B cell (primary cell): ENCODE results near the gene PAK2. TPM values are rescaled to one million over a fixed set of nuclear protein-coding genes. Genes with fewer than 3 reads are reported as not detected.
A peak's percentile ranks its signal among the peaks of the same experiment; 100 is the strongest.

ENCODE experiments used
- ATAC-seq: fragments of 200-7000 bp; cut with Tn5 transposase; one replicate; pipeline ENCODE4 v1.10.0; 2021; ENCODE audit warnings: low read depth, mild to moderate bottlenecking, moderate number of reproducible peaks, moderate library complexity
- CTCF ChIA-PET: fragments of 350-600 bp; sonication (Branson Sonifier 250); formaldehyde crosslinking; loops from one replicate; lab custom pipeline; 2021; ENCODE audit warnings: antibody characterized with exemption, inconsistent platforms; lab: Charles Lee
- POLR2A ChIA-PET: fragments of 350-600 bp; sonication (Branson Sonifier 250); formaldehyde crosslinking; loops from one replicate; lab custom pipeline; 2021; ENCODE audit warnings: antibody characterized with exemption; lab: Charles Lee
- DNase-seq: peaks from one replicate; pipeline ENCODE4 v3.0.0; 2013
- H2AFZ ChIP-seq: 2 replicates; pipeline ENCODE4 v1.6.1; 2012; ENCODE audit warnings: mild to moderate bottlenecking, low read depth, low read length; ENCODE audit not compliant: insufficient read depth, poor library complexity, severe bottlenecking
- H3K27ac ChIP-seq, 2 donors: 1 replicate in 1 of 2; 2 replicates in 1 of 2; pipeline ENCODE4 v1.5.1; 2012 to 2013; ENCODE audit warnings: low read length in 2 of 2, mild to moderate bottlenecking in 2 of 2, moderate library complexity in 1 of 2
- H3K27me3 ChIP-seq, 4 experiments: fragments of 200-600 bp in 1 of 4; sonication (generic) in 1 of 4; replicated peaks in 1 of 4; 1 replicate in 2 of 4; 2 replicates in 2 of 4; pipeline versions ENCODE4 v1.6.1 to v1.7.0; 2013 to 2016; ENCODE audit warnings: low read length in 3 of 4, mild to moderate bottlenecking in 2 of 4, mixed read lengths in 1 of 4, moderate library complexity in 1 of 4; ENCODE audit not compliant: insufficient read depth in 4 of 4, control insufficient read depth in 3 of 4; ENCODE audit errors: control extremely low read depth in 1 of 4
- H3K36me3 ChIP-seq, 2 experiments: replicated peaks in 1 of 2; 1 replicate in 1 of 2; 2 replicates in 1 of 2; pipeline versions ENCODE4 v1.6.1 to v1.7.1; 2013; ENCODE audit warnings: low read length in 1 of 2; ENCODE audit not compliant: insufficient read depth in 2 of 2, control insufficient read depth in 1 of 2; ENCODE audit errors: control extremely low read depth in 1 of 2, extremely low read depth in 1 of 2
- H3K4me1 ChIP-seq, 2 donors: fragments of 200-600 bp in 1 of 2; sonication (generic) in 1 of 2; 1 replicate in 1 of 2; 2 replicates in 1 of 2; pipeline versions ENCODE4 v1.5.1 to v1.6.1; 2013 to 2017; ENCODE audit warnings: low read length in 2 of 2; ENCODE audit not compliant: control insufficient read depth in 2 of 2, insufficient read depth in 2 of 2
- H3K4me2 ChIP-seq: replicated peaks from 2 replicates; pipeline ENCODE3; 2012; ENCODE audit warnings: mild to moderate bottlenecking, low read depth, low read length; ENCODE audit not compliant: poor library complexity, severe bottlenecking
- H3K4me3 ChIP-seq, 5 experiments: fragments of 200-600 bp in 1 of 5; sonication (generic) in 1 of 5; 1 replicate in 3 of 5; 2 replicates in 2 of 5; pipeline versions ENCODE4 v1.5.1 to v1.7.0; 2011 to 2016; ENCODE audit warnings: low read length in 4 of 5, mild to moderate bottlenecking in 4 of 5, low read depth in 2 of 5, control low read depth in 1 of 5, moderate library complexity in 1 of 5; ENCODE audit not compliant: insufficient read depth in 1 of 5; ENCODE audit errors: control extremely low read depth in 1 of 5, extremely low read depth in 1 of 5
- H3K79me2 ChIP-seq: fragments of 200-600 bp; sonication (generic); one replicate; pipeline ENCODE4 v1.6.0; 2016; ENCODE audit warnings: low read length; ENCODE audit not compliant: control insufficient read depth, insufficient read depth
- H3K9ac ChIP-seq: fragments of 200-600 bp; sonication (generic); 2 replicates; pipeline ENCODE4 v1.6.1; 2017; ENCODE audit warnings: mild to moderate bottlenecking, low read length, moderate library complexity
- H3K9me3 ChIP-seq, 3 donors: one replicate each; pipeline versions ENCODE4 v1.6.1 to v1.7.1; 2013; ENCODE audit warnings: low read length in 2 of 3; ENCODE audit not compliant: control insufficient read depth in 2 of 3, insufficient read depth in 1 of 3; ENCODE audit errors: control extremely low read depth in 1 of 3
- H4K20me1 ChIP-seq: 2 replicates; pipeline ENCODE4 v1.6.0; 2012; ENCODE audit warnings: mild to moderate bottlenecking, low read length; ENCODE audit not compliant: insufficient read depth, control insufficient read depth, poor library complexity, severe bottlenecking
- H3K27ac Mint-ChIP-seq: one replicate; pipeline ENCODE4 v1.8.0; 2021; ENCODE audit warnings: mixed read lengths
- H3K27me3 Mint-ChIP-seq: one replicate; pipeline ENCODE4 v1.8.0; 2021; ENCODE audit warnings: mixed read lengths
- H3K4me1 Mint-ChIP-seq: one replicate; pipeline ENCODE4 v1.8.0; 2021; ENCODE audit warnings: mixed read lengths
- H3K4me3 Mint-ChIP-seq: one replicate; pipeline ENCODE4 v1.8.0; 2021; ENCODE audit warnings: mixed read lengths
- H3K9me3 Mint-ChIP-seq: one replicate; pipeline ENCODE4 v1.8.0; 2022; ENCODE audit warnings: mixed read lengths; ENCODE audit not compliant: insufficient read depth
- CTCF ChIP-seq: fragments of 200-600 bp; IDR thresholded peaks from one replicate; pipeline ENCODE4 v1.8.0; 2022; ENCODE audit warnings: antibody characterized with exemption, mild to moderate bottlenecking
- EZH2 ChIP-seq: IDR thresholded peaks from 2 replicates; pipeline ENCODE4 v1.6.1; 2012; ENCODE audit warnings: borderline replicate concordance, low read depth, mild to moderate bottlenecking, moderate library complexity, low read length; ENCODE audit not compliant: insufficient read depth, poor library complexity, severe bottlenecking
- WGBS: methylation state at CpG from one replicate; pipeline ENCODE4 v1.1.5; 2013; ENCODE audit warnings: missing lambda C conversion rate; ENCODE audit not compliant: insufficient coverage; 5-methylcytosine and 5-hydroxymethylcytosine counted together
- intact Hi-C: fragments of 100-400 bp; cut with micrococcal nuclease; formaldehyde crosslinking; loops from one replicate; pipeline ENCODE4 v1.10.0; 2022
- polyA plus RNA-seq: library from polyadenylated mRNA; depleted of rRNA; stranded (reverse); fragments of >200 nt; gene quantifications from 2 replicates; pipeline ENCODE4 v1.2.3, GENCODE V29; 2012
- total RNA-seq, 2 donors: library from RNA; stranded (reverse); fragments of 120-200 nt in 1 of 2; gene quantifications; 1 replicate in 1 of 2; 2 replicates in 1 of 2; pipeline versions ENCODE4 v1.2.3 to v1.2.4, GENCODE V29; 2013 to 2022

PAK2 gene
- total and polyA plus RNA-seq, 2 donors (not counting 1 experiment from before 2014, with no cell fraction given), result 16.4 to 81.7 TPM

DNA sequence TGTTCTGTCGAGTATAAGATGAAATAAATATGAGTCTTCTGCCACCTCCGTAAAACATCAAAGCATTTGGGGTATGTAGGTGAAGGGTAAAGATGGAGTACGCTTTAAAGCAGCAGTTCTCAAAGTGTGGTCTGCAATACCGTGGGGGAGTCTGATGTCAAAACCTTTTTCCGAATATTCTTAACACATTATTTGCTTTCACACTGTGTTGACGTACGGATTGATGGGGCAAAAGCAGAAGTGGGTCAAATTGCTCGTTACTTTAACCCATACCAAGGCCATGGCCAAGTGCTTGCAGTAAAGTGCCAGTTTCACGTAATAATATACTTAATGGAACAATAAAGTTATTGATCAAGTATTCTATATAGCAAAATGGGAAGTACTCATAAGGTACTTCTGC is 36.3 kb downstream of the PAK2 start:
- WGBS, result 100% methylated on average over 1 of the region's 9 CpGs
- intact Hi-C loops, result no loop called here
- H3K4me3 ChIP-seq, result no peak overlapping the region
- CTCF ChIA-PET, result no interaction called here
- peaks cover 87% of the 10 kb centered on the region for H4K20me1 ChIP-seq
- H2AFZ ChIP-seq, result no peak overlapping the region
- POLR2A ChIA-PET, result no interaction called here
- Mint-ChIP-seq H3K27me3 (no peaks in the 10 kb centered on the region), H3K9me3 (no peaks in the 10 kb centered on the region), H3K4me1 (peaks cover 68% of the 10 kb centered on the region), H3K27ac (peak overlapping the region; percentile 1), H3K4me3 (peak overlapping the region; percentile 35)
- H3K9me3 ChIP-seq, result peaks cover 0 to 4% (median 0%) of the 10 kb centered on the region in 3 donors
- H3K27me3 ChIP-seq, result no peaks in the 10 kb centered on the region
- H3K4me2 ChIP-seq, result no peak overlapping the region
- H3K27ac ChIP-seq, result peak overlapping the region in 1 of 2 donors; percentile 26
- H3K4me1 ChIP-seq, result peaks cover 20 to 29% of the 10 kb centered on the region in 2 donors
- no peak overlapping the region for H3K9ac ChIP-seq
- peaks cover 2 to 19% of the 10 kb centered on the region in 2 experiments for H3K36me3 ChIP-seq
- peaks cover 97% of the 10 kb centered on the region for H3K79me2 ChIP-seq
- peak; percentile 50 for ATAC-seq
- TF ChIP-seq CTCF (no peak), EZH2 (no peak)
- peak; percentile 23 for DNase-seq

DNA sequence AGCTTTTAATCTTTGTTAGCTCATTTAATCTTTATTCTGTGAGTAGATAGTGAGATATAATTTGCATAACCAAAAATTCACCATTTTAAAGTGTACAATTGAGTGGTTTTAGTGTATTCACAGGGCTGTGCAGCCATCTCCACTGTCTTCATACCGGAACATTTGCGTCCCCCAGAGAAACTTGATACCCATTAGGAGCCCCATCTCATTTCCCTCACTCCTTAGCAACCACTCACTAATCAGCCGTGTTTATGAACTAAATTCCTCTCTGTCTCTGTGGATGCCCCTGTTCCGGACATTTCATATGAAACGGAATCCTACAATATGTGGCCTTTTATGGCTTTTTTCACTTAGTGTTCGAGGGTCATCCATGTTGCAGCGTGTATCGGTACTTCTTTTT is 38.2 kb downstream of the PAK2 start:
- H2AFZ ChIP-seq, result no peak overlapping the region
- H3K4me3 ChIP-seq, result no peak overlapping the region
- ChIA-PET POLR2A (interaction anchor here (0.5 kb wide), 1 partner anchor 13 kb away, joined by 3 read pairs; no protein-coding TSS in a partner anchor), CTCF (interaction anchor here (1.2 kb wide), 1 partner anchor 57 kb away, joined by 3 read pairs; no protein-coding TSS in a partner anchor)
- H3K4me2 ChIP-seq, result no peak overlapping the region
- peaks cover 2 to 24% of the 10 kb centered on the region in 2 experiments for H3K36me3 ChIP-seq
- H3K27ac ChIP-seq, result no peak overlapping the region
- TF ChIP-seq EZH2 (no peak), CTCF (no peak)
- Mint-ChIP-seq H3K27me3 (no peaks in the 10 kb centered on the region), H3K27ac (no peak overlapping the region), H3K9me3 (no peaks in the 10 kb centered on the region), H3K4me1 (peaks cover 50% of the 10 kb centered on the region), H3K4me3 (no peak overlapping the region)
- no peak overlapping the region for H3K9ac ChIP-seq
- H3K27me3 ChIP-seq, result no peaks in the 10 kb centered on the region
- DNase-seq, result no peak
- peaks cover 86% of the 10 kb centered on the region for H4K20me1 ChIP-seq
- H3K4me1 ChIP-seq, result peaks cover 9 to 13% of the 10 kb centered on the region in 2 donors
- intact Hi-C loops, result no loop called here
- no peak for ATAC-seq
- H3K79me2 ChIP-seq, result peaks cover 97% of the 10 kb centered on the region
- WGBS, result 100% methylated on average over 7 of the region's 8 CpGs
- peaks cover 0 to 4% (median 0%) of the 10 kb centered on the region in 3 donors for H3K9me3 ChIP-seq
